OCI-LY1 (cell line): ENCODE data around the gene DTX3L.

Experiments
- H2AFZ ChIP-seq: fragments of 200-600 bp; sonication (generic), shearing (Covaris generic); 2 replicates; pipeline ENCODE4 v1.6.0; 2014; ENCODE audit warnings: antibody characterized with exemption, mild to moderate bottlenecking, low read length
- H3F3A ChIP-seq: fragments of 200-600 bp; sonication (generic), shearing (Covaris generic); 2 replicates; pipeline ENCODE4 v1.6.0; 2014; ENCODE audit warnings: mild to moderate bottlenecking, antibody characterized with exemption, low read length, moderate library complexity; ENCODE audit not compliant: insufficient read depth
- H3K27ac ChIP-seq: fragments of 200-600 bp; sonication (generic); 2 replicates; pipeline ENCODE4 v1.5.1; 2014; ENCODE audit warnings: low read length, mixed run types, mild to moderate bottlenecking, low read depth; ENCODE audit not compliant: poor library complexity, severe bottlenecking
- H3K27me3 ChIP-seq: fragments of 200-600 bp; sonication (generic); 2 replicates; pipeline ENCODE4 v1.6.0; 2014; ENCODE audit warnings: antibody characterized with exemption, mild to moderate bottlenecking, low read length, moderate library complexity; ENCODE audit not compliant: insufficient read depth
- H3K36me3 ChIP-seq: fragments of 200-600 bp; sonication (generic); 2 replicates; pipeline ENCODE4 v1.6.1; 2014; ENCODE audit warnings: mild to moderate bottlenecking, antibody characterized with exemption, low read length, moderate library complexity, mixed read lengths; ENCODE audit not compliant: insufficient read depth
- H3K4me1 ChIP-seq: fragments of 200-600 bp; sonication (generic); 2 replicates; pipeline ENCODE4 v1.5.1; 2014; ENCODE audit warnings: mild to moderate bottlenecking, low read length, moderate library complexity; ENCODE audit not compliant: insufficient read depth, severe bottlenecking
- H3K4me2 ChIP-seq: fragments of 200-600 bp; sonication (generic), shearing (Covaris generic); 2 replicates; pipeline ENCODE4 v1.6.1; 2014; ENCODE audit warnings: low read length
- H3K4me3 ChIP-seq: fragments of 200-600 bp; sonication (generic); 2 replicates; pipeline ENCODE4 v1.5.1; 2014; ENCODE audit warnings: low read length, low read depth, mild to moderate bottlenecking, mixed read lengths; ENCODE audit not compliant: poor library complexity, severe bottlenecking
- H3K79me2 ChIP-seq: fragments of 200-600 bp; shearing (Covaris generic); 2 replicates; pipeline ENCODE4 v1.6.1; 2016; ENCODE audit warnings: mixed run types, low read length, mixed read lengths; ENCODE audit not compliant: insufficient read depth
- H3K9ac ChIP-seq: fragments of 200-600 bp; sonication (generic), shearing (Covaris generic); 2 replicates; pipeline ENCODE4 v1.6.1; 2014; ENCODE audit warnings: mild to moderate bottlenecking, low read length, mixed read lengths
- H3K9me2 ChIP-seq: fragments of 200-600 bp; sonication (generic), shearing (Covaris generic); 2 replicates; pipeline ENCODE4 v1.6.1; 2014; ENCODE audit warnings: low read depth, mild to moderate bottlenecking, low read length, mixed read lengths
- H3K9me3 ChIP-seq: fragments of 200-600 bp; shearing (Covaris generic); 2 replicates; pipeline ENCODE4 v1.6.1; 2014; ENCODE audit warnings: low read length, mixed read lengths
- H4K20me1 ChIP-seq: fragments of 200-600 bp; sonication (generic), shearing (Covaris generic); 2 replicates; pipeline ENCODE4 v1.6.0; 2016; ENCODE audit warnings: mild to moderate bottlenecking, low read length; ENCODE audit not compliant: insufficient read depth
- CTCF ChIP-seq: fragments of 200-600 bp; sonication (generic), shearing (Covaris generic); IDR thresholded peaks from 2 replicates; pipeline ENCODE4 v1.5.1; 2017; ENCODE audit warnings: mild to moderate bottlenecking, antibody characterized with exemption, low read length, moderate library complexity, mixed read lengths
- EZH2 ChIP-seq: fragments of 200-600 bp; sonication (generic), shearing (Covaris generic); IDR thresholded peaks from 2 replicates; pipeline ENCODE4 v1.8.0; 2017; ENCODE audit warnings: borderline replicate concordance, mixed run types, mild to moderate bottlenecking, antibody characterized with exemption, low read length, moderate library complexity, mixed read lengths

DTX3L gene

GRCh38 chr3:122548619-122549018 lies 15.5 kb upstream of the DTX3L start:
- Histone ChIP-seq H3K9ac (no peak overlapping the region), H4K20me1 (no peaks in the 10 kb centered on the region), H3K27ac (no peak overlapping the region), H3K9me2 (no peaks in the 10 kb centered on the region), H3F3A (no peaks in the 10 kb centered on the region), H3K79me2 (no peaks in the 10 kb centered on the region), H2AFZ (no peak overlapping the region), H3K4me1 (no peaks in the 10 kb centered on the region), H3K36me3 (no peaks in the 10 kb centered on the region), H3K9me3 (no peaks in the 10 kb centered on the region), H3K27me3 (no peaks in the 10 kb centered on the region), H3K4me2 (no peak overlapping the region), H3K4me3 (no peak overlapping the region)
- TF ChIP-seq EZH2 (no peak), CTCF (no peak)

GRCh38 chr3:122553171-122553570 lies 11.0 kb upstream of the DTX3L start:
- TF ChIP-seq CTCF = no peak
- TF ChIP-seq EZH2 = no peak
- Histone ChIP-seq H3K9me2 (no peaks in the 10 kb centered on the region), H3K4me1 (no peaks in the 10 kb centered on the region), H3K79me2 (no peaks in the 10 kb centered on the region), H3K9me3 (no peaks in the 10 kb centered on the region), H2AFZ (no peak overlapping the region), H3F3A (no peaks in the 10 kb centered on the region), H3K27ac (no peak overlapping the region), H4K20me1 (no peaks in the 10 kb centered on the region), H3K27me3 (no peaks in the 10 kb centered on the region), H3K36me3 (no peaks in the 10 kb centered on the region), H3K4me2 (no peak overlapping the region), H3K4me3 (no peak overlapping the region), H3K9ac (no peak overlapping the region)

GRCh38 chr3:122555275-122556071 lies 8.7 kb upstream of the DTX3L start:
- no peak overlapping the region for H3K4me3 ChIP-seq
- H2AFZ ChIP-seq = no peak overlapping the region
- TF ChIP-seq CTCF (no peak), EZH2 (no peak)
- no peaks in the 10 kb centered on the region for H3K9me3 ChIP-seq
- H3K9me2 ChIP-seq = no peaks in the 10 kb centered on the region
- H3K79me2 ChIP-seq = no peaks in the 10 kb centered on the region
- no peaks in the 10 kb centered on the region for H3K4me1 ChIP-seq
- H4K20me1 ChIP-seq = no peaks in the 10 kb centered on the region
- no peak overlapping the region for H3K4me2 ChIP-seq
- no peaks in the 10 kb centered on the region for H3K27me3 ChIP-seq
- no peaks in the 10 kb centered on the region for H3F3A ChIP-seq
- no peaks in the 10 kb centered on the region for H3K36me3 ChIP-seq
- H3K27ac ChIP-seq = no peak overlapping the region
- H3K9ac ChIP-seq = no peak overlapping the region
